Spleen (tissue), 7 donors: ENCODE results near the gene PTPRE.

Experiments
- CTCF ChIP-seq, 11 experiments: fragments of 200-600 bp in 7 of 11; fragments of 450-650 bp in 4 of 11; sonication (generic) in 4 of 11; IDR thresholded peaks in 8 of 11; conservative IDR thresholded peaks in 3 of 11; 1 replicate in 7 of 11; 2 replicates in 4 of 11; pipeline versions ENCODE4 v1.4.0 to v1.8.0; 2016 to 2021; ENCODE audit warnings: antibody characterized with exemption in 11 of 11, inconsistent platforms in 4 of 11, mild to moderate bottlenecking in 1 of 11
- POLR2A ChIP-seq, 3 donors: fragments of 450-650 bp; IDR thresholded peaks; one replicate each; pipeline ENCODE4 v1.5.1; 2017; ENCODE audit warnings: antibody characterized with exemption in 3 of 3, mild to moderate bottlenecking in 1 of 3
- donor health status: DM: no; HTN: no; CAD: no; lungs with moderate emphysema.
- donor health status: DM: no; HTN: no; CAD: no.
- donor health status: DM: no; HTN: no; CAD: no.

- no peak for TF ChIP-seq CTCF (IDR thresholded peaks at IDR 0.05 in 8 of 11, conservative IDR thresholded peaks at IDR 0.05 in 3 of 11)
- no peak for TF ChIP-seq POLR2A (IDR thresholded peaks at IDR 0.05)
Measured at GRCh38 chr10:127889605-127890195, 17.2 kb upstream of the PTPRE start.
